ENCODE data around the gene OR52A1.
"Not testable (repeated sequence)": the region's sequence is repeated elsewhere in the genome, so short reads cannot be mapped to it uniquely, and the experiment has no call there.

The OR52A1 gene

GRCh38 chr11:5154657-5155056 is at the start of gene OR52A1:
OR52A1 (minus strand) TSS chr11:5154757; CDS start chr11:5152369, 2,388 bp downstream.
- no peak for DNase-seq

- DNase-seq = no peak
Observed at GRCh38 chr11:5203366-5203765, 48.8 kb upstream of the OR52A1 start.

DNA sequence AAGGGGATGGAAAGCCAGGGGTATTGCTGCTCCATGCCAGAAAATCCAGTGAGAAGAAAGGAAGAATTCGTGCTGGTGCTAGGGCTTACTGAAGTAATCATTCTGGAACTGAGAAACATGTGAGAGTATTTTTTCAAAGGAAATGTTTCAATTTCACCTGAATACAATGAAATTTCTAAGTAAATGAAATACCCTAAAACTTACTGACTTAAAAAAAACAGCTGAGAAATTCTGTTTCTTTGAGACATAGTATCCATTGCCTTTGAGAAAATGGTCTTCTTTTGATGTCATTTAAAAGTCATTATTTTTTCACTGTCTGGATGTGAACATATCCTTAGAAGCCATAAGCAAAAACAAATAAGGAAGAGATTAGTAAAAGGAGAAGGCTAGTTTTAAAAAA is 46.0 kb upstream of the OR52A1 start, which contains the start of gene OR51V1:
Gene OR51V1 (minus strand): TSS at position 101 of the 400 bp plus-strand sequence. CDS start 0 bp downstream, at position 101.
- no peak for DNase-seq

GRCh38 chr11:5198285-5198684 is 43.7 kb upstream of the OR52A1 start:
- no peak for DNase-seq

GRCh38 chr11:5197536-5197935 is 43.0 kb upstream of the OR52A1 start:
- DNase-seq = no peak

DNA sequence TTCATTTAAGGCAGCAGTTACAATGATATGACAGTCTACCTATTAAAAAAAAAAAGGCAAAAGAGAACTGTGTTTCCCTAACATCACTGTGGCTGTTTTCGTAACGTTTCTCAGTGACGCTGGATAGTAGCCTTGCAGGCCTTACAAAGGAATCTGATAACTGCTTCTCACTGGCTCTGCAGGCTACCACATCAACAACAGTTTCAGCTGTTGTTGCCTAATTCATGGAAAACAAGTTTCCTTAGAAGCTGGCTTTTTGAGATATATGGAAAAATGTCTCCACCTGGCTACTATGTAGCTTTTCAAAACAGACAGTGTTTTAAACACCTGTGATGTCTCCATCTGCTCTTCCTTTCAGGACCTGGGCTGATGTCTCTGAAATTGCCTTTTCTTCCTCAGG is 42.2 kb upstream of the OR52A1 start:
- DNase-seq = no peak

DNA sequence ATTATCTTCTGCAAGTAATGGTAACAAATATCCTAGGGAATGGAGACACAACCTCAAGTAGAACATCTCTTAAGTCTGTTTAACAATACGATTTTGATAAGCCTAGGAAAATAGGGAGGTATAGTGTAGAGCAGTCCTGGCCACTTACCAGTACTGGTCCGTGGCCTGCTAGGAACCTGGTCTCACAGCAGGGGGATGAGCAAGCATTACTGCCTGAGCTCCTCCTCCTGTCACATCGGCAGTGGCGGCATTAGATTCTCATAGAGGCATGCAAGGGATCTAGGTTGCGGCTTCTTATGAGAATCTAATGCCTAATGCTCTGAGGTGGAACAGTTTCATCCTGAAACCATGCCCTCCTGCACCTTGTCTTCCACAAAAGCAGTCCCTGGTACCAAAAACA is 41.5 kb upstream of the OR52A1 start:
- DNase-seq = no peak

- no peak for DNase-seq
Observed at GRCh38 chr11:5192738-5193137, 38.2 kb upstream of the OR52A1 start.

DNA sequence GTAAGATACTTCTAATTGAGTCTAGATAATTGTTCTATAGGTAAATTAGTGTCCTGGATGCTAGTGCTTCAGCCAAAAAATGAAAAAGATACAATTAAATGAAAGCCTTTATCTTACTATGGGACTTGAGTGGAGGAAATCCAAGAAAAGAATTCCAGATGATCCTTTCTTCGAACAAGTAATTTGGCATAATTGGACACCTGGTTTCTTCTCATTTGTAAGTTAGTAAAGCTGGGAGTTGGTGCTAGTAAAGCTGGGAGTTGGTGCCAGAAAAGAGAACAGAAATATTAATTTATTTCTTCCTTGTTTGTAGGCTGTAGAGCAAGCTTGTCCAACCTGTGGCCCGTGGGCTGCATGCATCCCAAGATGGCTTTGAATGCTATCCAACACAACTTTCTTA is 33.6 kb upstream of the OR52A1 start:
- no peak for DNase-seq

GRCh38 chr11:5178046-5178837 is 23.7 kb upstream of the OR52A1 start:
- DNase-seq = no peak

DNA sequence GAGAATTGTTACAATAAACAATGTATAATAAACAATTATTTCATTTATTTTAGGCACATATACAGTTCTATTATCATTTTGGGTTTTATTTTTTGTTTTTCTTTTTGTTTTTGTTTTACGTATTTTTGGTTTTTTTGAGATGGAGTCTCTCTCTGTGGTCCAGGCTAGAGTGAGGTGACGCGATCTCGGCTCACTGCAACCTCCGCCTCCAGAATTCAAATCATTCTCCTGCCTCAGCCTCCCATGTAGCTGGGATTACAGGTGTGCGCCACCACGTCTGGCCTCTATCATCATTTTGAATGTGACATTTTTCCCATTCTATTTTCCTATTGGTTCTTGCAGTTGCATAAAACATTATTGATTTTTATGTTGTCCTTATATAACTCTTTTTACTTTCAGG is 20.4 kb upstream of the OR52A1 start:
- no peak for DNase-seq

DNA sequence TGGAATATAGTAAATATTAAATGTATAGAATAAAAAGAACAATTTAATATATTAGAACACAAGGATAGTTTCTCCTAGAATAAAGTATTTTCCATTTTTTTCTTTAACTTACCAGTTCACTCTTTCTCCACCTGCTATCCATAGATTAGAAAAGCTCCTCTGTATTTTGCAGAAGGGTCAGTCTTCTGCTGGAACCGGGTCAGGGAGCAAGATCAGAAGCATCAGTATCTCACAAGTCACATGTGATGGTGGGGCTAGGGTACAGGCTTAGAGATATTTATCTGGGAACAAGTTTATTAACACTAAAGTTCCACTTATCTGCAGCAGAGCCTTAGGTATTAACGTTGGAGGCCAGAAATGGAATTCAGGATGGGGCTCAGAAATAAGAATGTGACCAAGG is 17.3 kb upstream of the OR52A1 start:
- no peak for DNase-seq

DNA sequence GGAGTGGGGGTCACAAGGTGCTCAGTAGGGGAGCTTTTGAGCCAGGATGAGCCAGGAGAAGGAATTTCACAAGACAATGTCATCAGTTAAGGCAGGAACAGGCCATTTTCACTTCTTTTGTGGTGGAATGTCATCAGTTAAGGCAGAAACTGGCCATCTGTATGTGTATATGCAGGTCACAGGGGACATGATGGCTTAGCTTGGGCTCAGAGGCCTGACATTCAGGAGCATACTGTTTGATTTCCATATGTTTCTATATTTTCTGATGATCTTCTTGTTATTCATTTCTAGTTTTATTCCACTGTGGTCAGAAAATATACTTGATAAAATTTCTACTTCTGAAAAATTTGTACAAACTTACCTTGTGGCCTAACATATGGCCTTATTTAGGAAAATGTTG is 11.3 kb upstream of the OR52A1 start:
- DNase-seq = not testable (repeated sequence)

DNA sequence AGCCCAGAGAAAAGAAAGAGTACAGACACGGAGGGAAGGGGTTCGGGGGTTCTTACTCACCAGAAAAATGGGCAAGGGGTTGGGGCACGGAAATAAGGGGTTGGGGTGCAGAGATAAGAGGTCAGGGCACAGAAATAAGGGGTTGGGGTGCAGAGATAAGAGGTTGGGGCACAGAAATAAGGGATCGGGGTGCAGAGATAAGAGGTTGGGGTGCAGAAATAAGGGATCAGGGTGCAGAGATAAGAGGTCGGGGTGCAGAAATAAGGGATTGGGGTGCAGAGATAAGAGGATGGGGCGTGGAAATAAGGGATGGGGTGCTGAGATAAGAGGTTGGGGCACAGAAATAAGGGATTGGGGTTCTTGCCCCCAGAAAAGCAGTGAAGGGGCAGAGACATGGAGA is 10.2 kb upstream of the OR52A1 start:
- not testable (repeated sequence) for DNase-seq

DNA sequence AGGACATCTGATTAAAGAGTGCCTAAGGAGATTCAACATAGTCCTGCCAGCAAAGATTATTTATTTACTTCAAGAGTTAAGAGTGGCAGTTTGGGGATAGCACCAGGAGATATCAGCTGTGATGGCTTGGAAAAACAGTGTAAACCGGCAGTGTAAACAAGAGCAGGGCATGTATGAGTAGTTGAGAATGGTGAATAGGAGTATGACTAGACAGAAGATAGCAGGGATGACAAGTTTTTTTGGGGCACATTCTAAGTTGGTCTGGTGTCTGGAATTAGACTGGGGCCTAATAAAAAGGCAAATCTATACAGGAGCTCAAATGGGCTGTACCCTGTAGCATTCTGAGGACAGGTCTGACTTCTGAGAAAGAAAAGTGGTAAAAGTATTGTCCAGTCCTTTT is 6.5 kb upstream of the OR52A1 start:
- DNase-seq = not testable (repeated sequence)

- DNase-seq = not testable (repeated sequence)
Observed at GRCh38 chr11:5160217-5160616, 5.7 kb upstream of the OR52A1 start.

- no peak for DNase-seq
Observed at GRCh38 chr11:5159806-5160205, 5.2 kb upstream of the OR52A1 start.

GRCh38 chr11:5153574-5154431 is 754 bp downstream of the OR52A1 start:
- no peak for DNase-seq

DNA sequence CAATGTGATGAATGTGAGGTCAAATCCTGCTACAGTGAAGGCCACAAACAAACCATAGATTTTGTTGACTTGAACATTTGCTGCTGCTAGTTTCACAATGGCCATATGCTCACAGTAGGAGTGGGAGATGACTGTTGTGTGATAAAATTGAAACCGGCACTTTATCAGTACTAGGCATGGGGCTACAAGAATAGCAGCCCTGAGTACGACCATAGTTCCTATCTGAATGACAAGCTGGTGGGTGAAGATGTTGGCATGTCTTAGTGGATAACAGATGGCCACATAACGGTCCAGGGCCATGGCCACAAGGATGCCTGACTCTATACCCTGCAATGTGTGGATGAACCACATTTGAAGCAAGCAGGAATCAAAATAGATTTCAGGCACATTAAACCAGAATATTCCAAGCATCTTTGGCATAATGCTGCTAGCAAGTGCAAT is 2.8 kb downstream of the OR52A1 start:
- DNase-seq = no peak

DNA sequence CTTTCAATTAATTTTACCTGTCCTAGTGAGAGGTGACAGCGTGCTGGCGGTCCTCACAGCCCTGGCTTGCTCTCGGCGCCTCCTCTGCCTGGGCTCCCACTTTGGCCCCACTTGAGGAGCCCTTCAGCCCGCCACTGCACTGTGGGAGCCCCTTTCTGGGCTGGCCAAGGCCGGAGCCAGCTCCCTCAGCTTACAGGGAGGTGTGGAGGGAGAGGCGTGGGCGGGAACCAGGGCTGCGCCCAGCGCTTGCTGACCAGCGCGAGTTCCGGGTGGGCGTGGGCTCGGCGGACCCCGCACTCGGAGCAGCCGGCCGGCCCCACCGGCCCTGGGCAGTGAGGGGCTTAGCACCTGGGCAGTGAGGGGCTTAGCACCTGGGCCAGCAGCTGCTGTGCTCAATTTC is 10.4 kb downstream of the OR52A1 start:
- DNase-seq = not testable (repeated sequence)

DNA sequence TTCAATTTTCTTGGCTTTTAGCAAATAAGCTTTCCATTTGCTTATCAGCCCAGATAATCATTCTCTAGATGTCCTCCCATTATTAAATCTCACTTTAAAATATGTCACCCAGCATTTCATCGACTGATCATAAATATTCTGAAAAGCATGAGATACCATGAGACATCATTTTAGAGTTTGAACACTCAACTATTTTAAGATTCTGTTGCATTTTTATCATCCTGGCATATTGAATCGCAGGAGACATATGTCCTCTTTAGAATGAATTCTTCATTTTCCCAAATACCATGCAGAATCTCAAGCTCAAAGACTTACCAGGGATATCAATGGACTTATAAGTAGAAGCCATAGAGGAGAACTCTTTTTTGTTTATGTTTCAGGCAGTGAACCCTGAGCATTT is 16.6 kb downstream of the OR52A1 start, which contains the start of gene OR52A5:
Gene OR52A5 (minus strand): TSS at position 361 of the 400 bp plus-strand sequence. CDS start 5,714 bp downstream, outside the sequence.
- DNase-seq = no peak

- DNase-seq = no peak
Observed at GRCh38 chr11:5137014-5137413, 17.5 kb downstream of the OR52A1 start.

DNA sequence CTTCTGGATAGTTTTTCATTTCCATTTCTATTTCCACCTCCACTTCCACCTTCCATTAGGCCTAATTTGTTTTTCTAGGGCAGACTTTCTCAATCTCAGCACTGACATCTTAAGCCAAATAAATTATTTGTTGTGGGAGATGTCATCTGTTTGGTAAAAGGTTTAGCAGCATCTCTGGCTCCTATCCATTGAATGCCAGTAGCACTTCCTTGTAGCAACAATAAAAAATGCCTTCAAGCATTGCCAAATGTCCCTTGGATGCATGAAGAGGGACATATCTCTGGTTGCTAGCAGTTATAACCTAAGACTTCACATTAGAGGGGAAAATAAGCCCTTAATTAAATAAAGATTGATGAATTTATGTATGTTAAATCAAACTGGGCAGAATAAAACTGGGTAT is 18.3 kb downstream of the OR52A1 start:
- no peak for DNase-seq

All from retina (tissue), 1 donor.